Retinal pigment epithelial cell (primary cell): Measurements from ENCODE around the gene SMARCA1.

Source experiments
- DNase-seq: peaks from one replicate; pipeline ENCODE4 v3.0.0-alpha.2; 2010; ENCODE audit warnings: low read depth
- H3K4me3 ChIP-seq: 2 replicates; pipeline ENCODE4 v1.5.1; 2011; ENCODE audit warnings: mild to moderate bottlenecking, low read length, control low read depth, moderate library complexity
- CTCF ChIP-seq: conservative IDR thresholded peaks from 2 replicates; pipeline ENCODE4 v1.5.1; 2011; ENCODE audit warnings: low read depth, low read length, control low read depth, inconsistent platforms

The SMARCA1 gene

GRCh38 chrX:129462707-129463106 is 60.6 kb downstream of the SMARCA1 start:
- DNase-seq = no peak
- TF ChIP-seq CTCF = no peak
- H3K4me3 ChIP-seq = no peak overlapping the region

- DNase-seq = no peak
- no peak overlapping the region for H3K4me3 ChIP-seq
- TF ChIP-seq CTCF = no peak
Observed at GRCh38 chrX:129461801-129462456, 61.4 kb downstream of the SMARCA1 start.

GRCh38 chrX:129452523-129452922 is 70.8 kb downstream of the SMARCA1 start:
- TF ChIP-seq CTCF = no peak
- no peak overlapping the region for H3K4me3 ChIP-seq
- no peak for DNase-seq

GRCh38 chrX:129450123-129450522 is 73.2 kb downstream of the SMARCA1 start:
- no peak for TF ChIP-seq CTCF
- DNase-seq = no peak
- no peak overlapping the region for H3K4me3 ChIP-seq

- no peak for DNase-seq
- no peak for TF ChIP-seq CTCF
- H3K4me3 ChIP-seq = no peak overlapping the region
Observed at GRCh38 chrX:129449148-129449547, 74.1 kb downstream of the SMARCA1 start.

- no peak for DNase-seq
- no peak overlapping the region for H3K4me3 ChIP-seq
- TF ChIP-seq CTCF = no peak
Observed at GRCh38 chrX:129445436-129445835, 77.9 kb downstream of the SMARCA1 start.

GRCh38 chrX:129433945-129434344 is 89.3 kb downstream of the SMARCA1 start:
- TF ChIP-seq CTCF = no peak
- DNase-seq = no peak

More at GRCh38 chrX:129433945-129434344, 89.3 kb downstream of the SMARCA1 start:
- H3K4me3 ChIP-seq = no peak overlapping the region
